HEK293T (cell line): ENCODE measurements around the gene RPL10.

Experiments
- CTCF ChIA-PET: fragments of 350-600 bp; formaldehyde crosslinking; extraction: SDS; loops from one replicate; lab custom pipeline; 2021; ENCODE audit warnings: antibody characterized with exemption, inconsistent platforms; lab: Yijun Ruan, JAX
- POLR2A ChIA-PET: fragments of 350-600 bp; formaldehyde crosslinking; extraction: SDS; loops from one replicate; lab custom pipeline; 2020; ENCODE audit warnings: antibody characterized with exemption, inconsistent platforms; lab: Yijun Ruan, JAX
- DNase-seq: peaks from one replicate; pipeline ENCODE4 v3.0.0; 2012; ENCODE audit warnings: mixed read lengths; ENCODE audit errors: extremely low spot score
- ARNT ChIP-seq: fragments of 450-650 bp; IDR thresholded peaks from 2 replicates; pipeline ENCODE4 v1.6.1; 2017; ENCODE audit warnings: mild to moderate bottlenecking
- BHLHE40 ChIP-seq: fragments of 450-650 bp; IDR thresholded peaks from 2 replicates; pipeline ENCODE4 v1.6.1; 2016; ENCODE audit warnings: mild to moderate bottlenecking, moderate library complexity, borderline replicate concordance
- CTBP1 ChIP-seq: fragments of 450-650 bp; IDR thresholded peaks from 2 replicates; pipeline ENCODE4 v1.6.1; 2016; ENCODE audit warnings: borderline replicate concordance
- ELF4 ChIP-seq: fragments of 450-650 bp; IDR thresholded peaks from 2 replicates; pipeline ENCODE4 v1.6.1; 2017; ENCODE audit warnings: antibody characterized with exemption
- FOXA1 ChIP-seq: fragments of 450-650 bp; IDR thresholded peaks from 2 replicates; pipeline ENCODE4 v1.6.1; 2016; ENCODE audit warnings: mild to moderate bottlenecking
- FOXK2 ChIP-seq: fragments of 450-650 bp; IDR thresholded peaks from 2 replicates; pipeline ENCODE4 v1.6.1; 2016; ENCODE audit warnings: mild to moderate bottlenecking
- FOXM1 ChIP-seq: fragments of 450-650 bp; IDR thresholded peaks from 2 replicates; pipeline ENCODE4 v1.6.1; 2017; ENCODE audit warnings: mild to moderate bottlenecking, borderline replicate concordance
- HDGF ChIP-seq: fragments of 450-650 bp; IDR thresholded peaks from 2 replicates; pipeline ENCODE4 v1.6.1; 2017; ENCODE audit warnings: antibody characterized with exemption, borderline replicate concordance
- L3MBTL2 ChIP-seq: fragments of 450-650 bp; conservative IDR thresholded peaks from 2 replicates; pipeline ENCODE4 v1.6.1; 2016; ENCODE audit warnings: mild to moderate bottlenecking
- LEF1 ChIP-seq: fragments of 450-650 bp; IDR thresholded peaks from 2 replicates; pipeline ENCODE4 v1.6.1; 2017; ENCODE audit warnings: mild to moderate bottlenecking, borderline replicate concordance
- NFRKB ChIP-seq: fragments of 450-650 bp; IDR thresholded peaks from 2 replicates; pipeline ENCODE4 v1.6.1; 2016; ENCODE audit warnings: mild to moderate bottlenecking, moderate library complexity
- PKNOX1 ChIP-seq: fragments of 450-650 bp; IDR thresholded peaks from 2 replicates; pipeline ENCODE4 v1.6.1; 2016
- SP1 ChIP-seq: fragments of 450-650 bp; IDR thresholded peaks from 2 replicates; pipeline ENCODE4 v1.6.1; 2017
- SUZ12 ChIP-seq: fragments of 450-650 bp; IDR thresholded peaks from 2 replicates; pipeline ENCODE4 v1.6.1; 2016; ENCODE audit warnings: mild to moderate bottlenecking
- TARDBP ChIP-seq: fragments of 450-650 bp; IDR thresholded peaks from 2 replicates; pipeline ENCODE4 v1.6.1; 2016
- ZNF384 ChIP-seq: fragments of 450-650 bp; IDR thresholded peaks from 2 replicates; pipeline ENCODE4 v1.6.1; 2016

RPL10 gene

GRCh38 chrX:154426916-154427770 lies 29.0 kb downstream of the RPL10 start:
- POLR2A ChIA-PET: interaction anchor here (1.1 to 1.4 kb wide), 3 partner anchors 14 to 17 kb away, joined by 5 to 6 read pairs (median 5); partner anchors contain the start of gene FAM50A
- CTCF ChIA-PET: interaction anchor here (0.5 to 1.7 kb wide), 3 partner anchors 11 to 54 kb away, joined by 3 to 4 read pairs (median 3); partner anchors contain the start of gene DNASE1L1
- no peak for DNase-seq
- TF ChIP-seq ELF4 (no peak), ZNF384 (peak; percentile 11; the same call in 1 of the 2 replicates)

DNA sequence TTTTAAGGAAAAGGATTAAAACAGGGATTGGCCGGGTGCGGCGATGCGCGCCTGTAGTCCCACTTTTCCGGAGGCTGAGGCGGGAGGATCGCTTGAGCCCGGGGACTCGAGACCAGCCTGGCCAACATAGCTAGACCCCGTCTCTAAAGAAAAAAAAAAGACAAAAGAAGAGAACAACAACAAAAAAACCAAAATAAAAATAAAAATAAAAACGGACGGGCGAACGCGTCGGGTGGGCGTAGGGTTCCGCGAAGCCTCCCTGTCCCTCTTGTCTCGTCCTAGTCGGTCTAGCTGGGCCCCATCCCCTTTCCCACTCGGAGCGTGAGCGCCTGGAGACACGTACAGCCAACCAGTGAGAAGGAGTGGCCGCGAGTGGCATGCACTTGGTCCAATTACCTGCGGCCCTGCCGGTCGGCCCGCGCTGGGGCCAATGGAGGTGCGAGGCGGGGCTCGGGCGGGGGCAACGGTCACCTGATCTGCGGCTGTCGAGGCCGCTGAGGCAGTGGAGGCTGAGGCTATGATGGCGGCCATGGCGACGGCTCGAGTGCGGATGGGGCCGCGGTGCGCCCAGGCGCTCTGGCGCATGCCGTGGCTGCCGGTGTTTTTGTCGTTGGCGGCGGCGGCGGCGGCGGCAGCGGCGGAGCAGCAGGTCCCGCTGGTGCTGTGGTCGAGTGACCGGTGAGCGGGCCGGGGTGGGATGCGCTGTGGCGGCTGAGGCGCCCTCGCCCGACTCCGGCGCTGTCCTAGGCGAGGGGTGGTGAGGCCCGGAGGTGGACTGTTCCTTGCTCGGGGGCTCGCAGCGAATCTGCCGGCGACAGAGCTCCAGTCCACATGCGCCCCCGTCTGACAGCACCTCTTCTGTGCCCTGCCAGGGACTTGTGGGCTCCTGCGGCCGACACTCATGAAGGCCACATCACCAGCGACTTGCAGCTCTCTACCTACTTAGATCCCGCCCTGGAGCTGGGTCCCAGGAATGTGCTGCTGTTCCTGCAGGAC lies 30.3 kb downstream of the RPL10 start, which contains the start of gene ATP6AP1:
TSS of gene ATP6AP1 (plus strand) at position 502 of the 996 bp plus-strand sequence. CDS start at position 518, 16 bp downstream.
- DNase-seq: peak; percentile 95
- CTCF ChIA-PET: interaction anchor here (0.6 to 1.7 kb wide), 3 partner anchors 24 to 99 kb away, joined by 3 to 5 read pairs (median 4); no protein-coding TSS in a partner anchor
- POLR2A ChIA-PET: interaction anchor here (0.6 to 2.4 kb wide), 10 partner anchors 10 to 99 kb away, joined by 3 to 14 read pairs (median 4); partner anchors contain the start of genes FAM50A, RPL10, SLC10A3 and TAFAZZIN
- TF ChIP-seq L3MBTL2 (peak; percentile 85), PKNOX1 (peak; percentile 100), LEF1 (no peak)

DNA sequence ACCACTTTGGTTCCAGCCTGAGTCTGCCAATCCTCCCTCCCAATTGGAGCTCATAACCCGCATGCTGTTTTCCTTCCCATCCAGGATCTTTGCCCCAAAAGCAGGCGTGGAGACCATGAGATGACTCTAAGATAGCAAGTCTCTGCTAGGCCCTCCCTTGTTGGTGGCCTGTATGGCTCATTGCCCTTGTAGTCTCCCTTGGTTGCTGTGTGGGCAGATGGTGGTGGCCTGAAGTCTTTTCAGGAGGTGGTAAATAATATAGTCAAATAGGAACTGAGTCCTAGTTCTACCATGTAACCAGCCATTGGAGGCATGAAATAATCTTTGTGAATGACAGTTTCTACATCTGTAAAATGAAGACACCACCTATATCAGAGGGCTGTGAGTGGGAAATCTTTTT lies 31.5 kb downstream of the RPL10 start:
- POLR2A ChIA-PET: interaction anchor here (0.5 to 2.4 kb wide), 4 partner anchors 18 to 61 kb away, joined by 4 to 14 read pairs (median 9); partner anchors contain the start of genes RPL10, SLC10A3 and TAFAZZIN
- TF ChIP-seq CTBP1 (no peak), NFRKB (no peak), HDGF (no peak), ELF4 (no peak), ZNF384 (no peak), TARDBP (no peak), FOXM1 (no peak), ARNT (no peak), LEF1 (no peak), SUZ12 (no peak), FOXA1 (no peak), FOXK2 (no peak), SP1 (no peak)
- CTCF ChIA-PET: interaction anchor here (1.0 to 1.5 kb wide), 2 partner anchors 30 to 97 kb away, joined by 3 to 4 read pairs; no protein-coding TSS in a partner anchor
- DNase-seq: no peak

- ChIA-PET POLR2A (interaction anchor here (0.6 to 1.4 kb wide), 5 partner anchors 9 to 28 kb away, joined by 3 to 5 read pairs (median 4); no protein-coding TSS in a partner anchor), CTCF (no interaction called here)
- TF ChIP-seq TARDBP: no peak
- TF ChIP-seq ELF4: no peak
- no peak for TF ChIP-seq CTBP1
- TF ChIP-seq NFRKB: no peak
- TF ChIP-seq ZNF384: no peak
- TF ChIP-seq HDGF: no peak
- TF ChIP-seq L3MBTL2: no peak
- no peak for TF ChIP-seq SP1
- TF ChIP-seq FOXA1: no peak
- TF ChIP-seq SUZ12: no peak
- TF ChIP-seq PKNOX1: no peak
- no peak for TF ChIP-seq FOXM1
- TF ChIP-seq FOXK2: no peak
- no peak for TF ChIP-seq BHLHE40
- no peak for TF ChIP-seq LEF1
- no peak for TF ChIP-seq ARNT
- no peak for DNase-seq
Observed at GRCh38 chrX:154430479-154430878, 32.3 kb downstream of the RPL10 start.

DNA sequence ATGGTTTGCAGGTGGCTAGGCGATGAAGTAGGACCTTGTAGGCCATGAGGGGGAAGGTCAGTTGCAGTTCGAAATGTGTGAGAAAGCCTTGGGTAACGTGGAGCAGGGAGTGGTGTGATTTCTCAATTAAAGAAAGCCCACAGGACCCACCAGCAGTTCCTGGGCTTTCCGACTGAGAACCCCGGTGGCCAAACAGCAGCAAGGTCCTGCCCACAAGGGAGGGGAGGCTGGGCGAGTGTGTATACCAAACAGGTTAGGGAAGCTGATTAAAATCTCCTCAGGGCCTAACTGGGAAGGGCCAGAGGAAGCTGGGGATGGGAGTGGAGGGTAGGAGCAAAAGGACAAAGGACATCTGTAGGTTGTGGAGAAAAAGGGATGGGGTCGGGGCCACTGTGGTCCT lies 32.7 kb downstream of the RPL10 start:
- CTCF ChIA-PET: no interaction called here
- no peak for TF ChIP-seq ZNF384
- TF ChIP-seq NFRKB: no peak
- POLR2A ChIA-PET: interaction anchor here (0.7 to 1.4 kb wide), 4 partner anchors 9 to 20 kb away, joined by 3 to 5 read pairs (median 4); no protein-coding TSS in a partner anchor
- DNase-seq: no peak

- no peak for TF ChIP-seq CTBP1
- POLR2A ChIA-PET: interaction anchor here (1.1 to 1.4 kb wide), 3 partner anchors 10 to 21 kb away, joined by 3 to 5 read pairs (median 4); no protein-coding TSS in a partner anchor
- CTCF ChIA-PET: no interaction called here
- DNase-seq: no peak
Observed at GRCh38 chrX:154431341-154431740, 33.2 kb downstream of the RPL10 start.
